ENCODE measurements around the gene CABP4.

CABP4 gene

DNA sequence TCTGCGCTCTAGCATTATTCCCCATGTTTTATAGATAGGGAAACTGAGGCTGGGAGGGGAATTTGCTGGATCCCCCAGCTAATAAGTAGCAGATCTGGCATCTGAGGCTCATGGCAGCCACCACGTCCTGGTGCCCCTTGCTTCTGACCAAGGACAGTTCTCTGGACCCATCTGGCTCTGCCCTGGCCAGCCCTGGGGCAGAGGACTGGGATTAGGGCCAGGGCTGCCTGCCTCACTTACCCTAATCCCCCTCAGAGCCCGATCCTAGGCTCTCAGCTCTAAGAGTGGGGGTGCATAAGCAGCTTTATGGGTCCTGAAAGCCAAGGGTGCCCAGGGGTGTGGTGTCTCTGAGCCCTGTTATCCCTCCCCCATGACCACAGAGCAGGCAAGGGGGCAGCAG, at the start of gene CABP4:
TSS of gene CABP4 (plus strand) at position 301 of the 400 bp plus-strand sequence. CDS start at position 371, 70 bp downstream.
- no peak for DNase-seq (ENCODE audit: low read depth)

DNA sequence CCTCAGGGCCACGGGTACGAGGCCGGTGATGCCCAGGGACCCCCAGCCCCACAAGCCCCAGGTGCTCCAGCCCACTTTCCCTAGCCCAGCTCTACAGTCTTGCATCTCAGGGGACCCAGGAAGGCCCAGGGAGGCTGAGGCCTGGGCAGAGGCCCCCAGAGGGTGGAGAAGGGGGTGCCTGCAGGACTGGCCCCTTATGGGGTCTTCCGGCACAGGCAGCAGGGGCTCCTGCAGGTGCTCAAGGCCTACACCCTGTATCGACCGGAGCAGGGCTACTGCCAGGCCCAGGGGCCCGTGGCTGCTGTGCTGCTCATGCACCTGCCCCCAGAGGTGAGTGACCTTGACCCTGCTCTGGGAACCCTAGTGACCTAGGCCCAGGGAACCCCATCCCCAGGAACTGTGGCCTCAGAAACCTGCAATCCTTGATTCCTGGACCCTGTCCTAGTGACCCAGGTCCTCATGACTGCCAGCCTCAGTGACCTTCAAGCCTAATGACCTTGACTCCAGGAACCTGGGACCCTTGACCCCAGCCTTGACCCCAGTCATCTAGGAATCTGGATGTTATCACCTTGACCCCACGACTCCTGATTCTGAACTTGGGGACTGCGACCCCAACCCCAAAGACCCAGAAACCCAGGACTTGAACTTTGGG, 49.3 kb upstream of the CABP4 start:
- DNase-seq (ENCODE audit: low read depth), result no peak

DNA sequence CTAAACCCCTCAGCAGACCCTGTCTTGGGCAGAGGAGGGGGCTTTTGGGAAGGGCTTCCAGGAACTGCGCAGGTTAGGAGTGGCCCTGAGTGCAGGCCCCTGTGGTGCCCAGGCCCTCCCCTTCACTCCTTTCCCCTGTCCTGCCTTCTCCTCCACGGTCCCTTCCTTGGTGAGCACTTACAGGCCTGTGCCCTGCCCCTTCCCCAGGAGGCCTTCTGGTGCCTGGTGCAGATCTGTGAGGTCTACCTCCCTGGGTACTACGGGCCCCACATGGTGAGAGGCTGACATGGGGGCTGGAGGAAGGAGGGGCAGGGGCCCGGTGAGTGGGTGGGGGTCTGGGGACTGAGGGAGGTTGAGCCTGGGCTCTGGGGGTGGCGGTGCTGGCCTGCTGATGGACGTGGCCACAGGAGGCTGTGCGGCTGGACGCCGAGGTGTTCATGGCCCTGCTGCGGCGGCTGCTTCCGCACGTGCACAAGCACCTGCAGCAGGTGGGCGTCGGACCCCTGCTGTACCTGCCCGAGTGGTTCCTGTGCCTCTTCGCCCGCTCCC, 48.7 kb upstream of the CABP4 start:
- DNase-seq (ENCODE audit: low read depth), result no peak

DNA sequence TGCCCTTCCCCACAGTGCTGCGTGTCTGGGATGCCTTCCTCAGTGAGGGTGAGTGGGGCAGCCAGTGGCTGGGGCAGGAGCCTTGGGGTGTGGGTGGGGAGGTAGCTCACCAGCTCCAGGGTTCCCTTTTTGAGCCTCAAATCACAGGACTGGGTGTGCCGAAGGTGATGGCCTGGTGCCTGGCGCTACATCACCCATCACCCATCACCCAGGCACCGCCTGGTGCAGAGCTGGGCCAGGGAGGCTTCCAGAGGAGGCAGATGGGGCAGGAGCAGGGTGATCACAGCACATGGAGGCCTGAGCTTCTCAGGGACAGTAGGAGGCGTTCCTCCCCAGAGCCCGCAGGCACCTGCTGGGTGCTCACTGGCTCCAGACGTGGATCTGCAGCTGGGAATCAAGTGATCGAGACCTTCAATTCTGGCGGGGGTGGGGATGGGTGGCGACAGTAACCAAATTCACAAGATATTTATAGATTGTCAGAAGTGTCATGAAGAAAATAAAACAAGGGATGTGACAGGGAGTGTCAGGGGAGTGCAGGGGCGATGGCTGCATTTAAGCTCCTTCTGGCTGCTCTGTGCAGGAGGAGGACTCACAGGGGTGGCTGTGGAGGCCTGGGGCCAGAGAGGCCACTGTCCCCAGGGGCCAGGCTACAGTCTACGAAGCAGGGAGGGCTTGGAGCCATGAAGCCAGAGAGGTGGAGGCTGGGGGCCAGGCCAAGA, 48.0 kb upstream of the CABP4 start:
- no peak for DNase-seq (ENCODE audit: low read depth)

DNA sequence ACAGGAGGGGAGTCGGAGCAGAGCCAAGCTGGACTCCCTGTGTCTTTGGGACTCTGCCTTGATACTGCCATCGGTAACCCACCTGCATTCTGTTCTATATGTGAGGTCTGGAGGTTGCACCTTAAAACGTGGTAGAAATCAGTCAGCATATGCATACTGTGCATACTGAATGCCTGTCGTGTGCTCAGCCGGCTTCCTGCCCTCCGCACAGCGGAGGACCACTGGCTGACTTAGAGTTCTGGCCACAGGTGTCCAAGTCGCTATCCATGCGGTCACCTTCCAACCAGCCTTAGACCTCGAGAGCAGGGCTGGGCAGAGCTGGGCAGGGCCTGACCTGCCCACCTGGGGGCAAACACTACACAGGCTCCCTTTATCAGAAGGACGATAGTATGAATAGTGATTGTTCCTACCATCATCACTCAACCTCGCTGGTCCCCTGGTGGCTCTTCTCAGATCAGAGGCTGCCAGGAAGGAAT, 47.4 kb upstream of the CABP4 start:
- DNase-seq (ENCODE audit: low read depth), result no peak

DNA sequence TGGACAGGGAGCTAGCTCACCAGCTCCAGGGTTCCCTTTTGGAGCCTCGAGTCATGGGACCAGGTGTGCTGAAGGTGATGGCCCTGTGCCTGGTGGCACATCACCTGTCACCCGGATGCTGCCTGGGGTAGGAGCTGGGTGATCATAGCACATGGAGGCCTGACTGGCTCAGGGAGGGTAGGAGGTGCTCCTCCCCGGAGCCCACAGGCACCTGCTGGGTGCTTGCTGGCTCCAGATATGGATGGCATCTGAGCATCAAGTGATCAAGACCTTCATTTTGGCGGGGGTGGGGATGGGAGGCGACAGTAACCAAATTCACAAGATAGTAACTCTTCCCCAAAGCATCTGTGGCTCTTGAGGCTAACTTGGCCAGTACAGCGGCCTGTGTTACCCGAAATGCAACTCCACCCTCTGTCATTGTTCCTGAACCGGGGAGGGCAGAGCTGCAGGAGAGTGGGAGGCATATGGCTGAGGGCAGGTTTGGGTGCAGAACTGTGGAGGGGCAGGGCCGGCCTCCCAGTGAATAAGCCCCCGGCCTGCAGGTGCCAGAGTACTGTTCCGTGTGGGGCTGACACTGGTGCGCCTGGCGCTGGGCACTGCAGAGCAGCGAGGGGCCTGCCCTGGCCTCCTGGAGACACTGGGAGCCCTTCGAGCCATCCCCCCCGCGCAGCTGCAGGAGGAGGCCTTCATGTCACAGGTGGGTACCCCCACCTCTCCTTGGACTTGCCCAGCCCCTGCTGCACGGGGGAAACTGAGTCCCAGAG, 46.5 kb upstream of the CABP4 start:
- no peak for DNase-seq (ENCODE audit: low read depth)

DNA sequence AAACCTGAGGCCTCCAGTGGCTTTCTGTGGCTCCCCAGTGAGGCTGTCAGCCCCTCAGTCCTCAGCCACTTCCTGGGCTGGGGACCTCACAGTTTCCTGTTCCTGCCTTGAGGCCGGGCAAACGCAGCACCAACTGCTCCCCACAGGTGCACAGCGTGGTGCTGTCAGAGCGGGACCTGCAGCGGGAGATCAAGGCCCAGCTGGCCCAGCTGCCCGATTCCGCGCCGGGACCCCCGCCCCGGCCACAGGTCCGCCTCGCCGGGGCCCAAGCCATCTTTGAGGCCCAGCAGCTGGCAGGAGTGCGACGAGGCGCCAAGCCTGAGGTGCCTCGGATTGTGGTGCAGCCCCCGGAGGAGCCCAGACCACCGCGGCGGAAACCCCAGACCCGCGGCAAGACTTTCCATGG, 45.9 kb upstream of the CABP4 start:
- no peak for DNase-seq (ENCODE audit: low read depth)

DNA sequence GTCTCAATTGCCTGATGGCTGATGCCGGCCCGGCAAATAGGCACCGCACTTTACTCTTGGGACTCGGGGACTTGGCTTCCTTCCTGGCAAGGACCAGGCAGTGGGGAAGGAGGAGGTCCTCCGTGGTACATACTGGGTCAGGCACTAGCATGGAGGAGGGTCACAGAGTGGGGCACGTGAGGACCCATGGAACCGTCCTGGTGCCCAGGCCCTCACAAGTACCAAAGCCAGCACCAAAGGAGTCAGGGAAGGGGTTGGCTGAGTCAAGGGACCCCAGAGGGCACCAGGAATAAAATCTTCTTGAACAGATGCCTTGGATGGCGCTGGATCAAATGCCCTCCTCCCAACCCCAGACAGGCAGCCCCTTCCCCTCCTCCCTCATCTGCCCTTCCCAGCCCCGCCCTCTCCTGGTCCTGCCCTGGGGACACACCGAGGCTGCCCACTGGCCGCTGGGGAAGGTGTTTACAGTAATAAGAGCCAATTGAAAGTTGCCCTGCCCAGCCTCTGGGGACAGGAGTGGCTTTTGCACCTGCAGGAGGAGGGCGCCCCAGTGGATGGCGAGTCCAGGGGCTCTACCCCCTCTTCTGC, 45.3 kb upstream of the CABP4 start:
- no peak for DNase-seq (ENCODE audit: low read depth)

DNA sequence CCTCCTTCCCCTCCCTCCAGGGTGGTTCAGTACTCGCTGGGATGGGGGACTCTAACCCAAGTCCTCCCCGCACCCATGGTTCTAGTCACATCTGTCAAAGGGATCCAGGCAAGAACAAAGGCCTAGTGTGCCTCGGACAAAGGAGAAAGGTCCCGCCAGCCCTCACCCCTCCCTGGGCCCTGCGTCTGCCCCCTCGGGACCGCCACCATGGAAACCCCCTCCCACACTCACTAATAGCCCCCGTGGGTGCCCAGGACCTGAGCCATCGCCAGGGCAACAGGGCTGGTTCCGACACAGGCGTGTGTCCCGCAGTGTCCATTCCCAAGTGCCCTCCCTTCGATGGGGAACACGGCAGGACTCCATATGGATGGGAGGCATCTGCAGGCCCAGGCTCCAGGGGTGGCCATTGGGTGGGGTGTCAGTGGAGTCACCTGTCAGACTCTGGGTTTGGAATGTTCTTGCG, 44.8 kb upstream of the CABP4 start:
- DNase-seq (ENCODE audit: low read depth), result no peak

DNA sequence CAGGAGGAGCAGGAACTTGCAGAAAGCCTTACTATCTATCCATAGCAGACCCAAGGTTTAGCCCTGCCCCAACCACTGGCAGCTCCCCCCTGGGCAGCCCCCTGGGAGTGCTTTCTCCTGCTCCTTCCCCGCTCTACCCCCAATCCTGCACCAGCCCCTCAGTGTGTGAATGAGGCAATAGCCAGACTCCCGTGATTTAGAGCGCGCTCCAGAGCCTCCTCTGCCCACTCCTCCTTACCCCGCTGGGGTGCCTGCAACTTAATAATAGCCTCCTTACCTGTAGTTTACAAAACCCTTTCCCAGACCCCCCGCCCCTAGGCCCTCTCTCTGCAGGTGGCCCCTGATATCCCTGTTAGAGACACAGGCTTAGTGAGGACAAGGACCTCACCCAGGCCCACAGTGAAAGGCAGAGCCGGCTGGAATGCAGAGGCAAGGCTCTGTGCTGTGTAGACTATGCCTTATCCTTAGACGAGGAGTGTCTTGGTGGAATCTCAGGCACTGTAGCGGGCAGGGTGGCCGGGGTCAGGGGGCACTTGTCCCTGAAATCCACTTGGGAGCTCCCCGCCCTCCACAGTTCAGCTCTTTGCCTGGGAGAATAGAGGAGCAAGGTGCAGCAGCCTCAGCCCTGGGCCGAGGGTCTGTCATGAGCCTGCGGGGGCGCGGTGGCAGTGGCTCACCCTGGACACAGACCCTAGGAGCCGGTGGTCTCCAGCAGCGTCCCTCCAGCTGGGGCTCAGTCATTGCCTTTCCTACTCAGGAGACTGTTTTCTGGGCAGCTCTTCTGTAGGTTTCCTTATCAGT, 44.0 kb upstream of the CABP4 start:
- no peak for DNase-seq (ENCODE audit: low read depth)

DNA sequence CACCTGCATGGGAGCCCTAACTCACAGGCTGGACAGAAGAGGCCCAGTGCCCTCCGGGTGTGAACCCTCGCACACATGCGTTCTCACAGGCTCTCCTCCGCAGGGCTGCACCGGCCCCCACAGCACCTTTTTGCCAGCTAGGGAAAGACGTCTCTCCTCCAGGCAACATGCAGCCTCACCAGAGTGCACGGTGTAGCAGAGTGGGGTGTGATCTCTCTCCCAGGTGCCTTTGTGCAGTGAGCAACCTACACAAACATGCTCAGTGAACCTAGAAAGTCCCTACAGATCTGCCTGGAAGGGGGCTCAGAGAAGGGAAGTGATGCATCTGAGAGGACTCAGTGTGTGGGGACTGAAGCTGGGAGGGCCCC, 43.4 kb upstream of the CABP4 start:
- DNase-seq (ENCODE audit: low read depth), result no peak

DNA sequence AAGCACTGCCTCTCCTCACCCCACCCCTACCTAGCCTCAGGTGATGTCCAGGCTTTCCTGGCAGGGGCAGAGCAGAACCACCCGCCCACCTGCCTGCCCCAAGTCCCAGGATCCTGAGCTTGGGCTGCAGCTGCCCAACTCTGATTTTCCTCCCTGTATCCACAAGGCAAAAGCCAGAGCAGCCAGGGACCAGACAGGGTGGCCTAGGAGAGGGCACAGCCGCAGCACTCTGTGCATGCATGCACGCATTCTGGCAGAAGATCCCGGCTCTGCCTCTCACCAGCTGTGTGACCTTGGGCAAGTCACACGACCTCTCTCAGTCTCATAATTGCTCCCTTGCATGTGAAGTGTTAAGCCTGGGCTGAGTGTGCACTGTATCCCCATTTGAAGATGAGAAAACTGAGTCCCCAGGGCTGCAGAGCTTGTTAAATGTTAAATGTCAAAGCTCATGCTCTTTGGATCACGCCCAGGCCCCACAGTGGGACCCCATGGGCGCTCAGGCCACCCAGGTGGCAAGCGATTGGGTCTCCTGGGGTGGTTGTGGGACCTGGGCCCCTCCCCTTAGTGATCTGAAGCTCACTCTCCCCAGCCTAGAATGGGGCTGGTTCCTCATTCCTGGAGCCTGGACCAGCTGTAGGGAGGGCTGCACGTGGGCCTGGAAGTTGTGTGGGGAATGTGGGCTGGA, 42.5 kb upstream of the CABP4 start:
- DNase-seq (ENCODE audit: low read depth), result no peak

DNA sequence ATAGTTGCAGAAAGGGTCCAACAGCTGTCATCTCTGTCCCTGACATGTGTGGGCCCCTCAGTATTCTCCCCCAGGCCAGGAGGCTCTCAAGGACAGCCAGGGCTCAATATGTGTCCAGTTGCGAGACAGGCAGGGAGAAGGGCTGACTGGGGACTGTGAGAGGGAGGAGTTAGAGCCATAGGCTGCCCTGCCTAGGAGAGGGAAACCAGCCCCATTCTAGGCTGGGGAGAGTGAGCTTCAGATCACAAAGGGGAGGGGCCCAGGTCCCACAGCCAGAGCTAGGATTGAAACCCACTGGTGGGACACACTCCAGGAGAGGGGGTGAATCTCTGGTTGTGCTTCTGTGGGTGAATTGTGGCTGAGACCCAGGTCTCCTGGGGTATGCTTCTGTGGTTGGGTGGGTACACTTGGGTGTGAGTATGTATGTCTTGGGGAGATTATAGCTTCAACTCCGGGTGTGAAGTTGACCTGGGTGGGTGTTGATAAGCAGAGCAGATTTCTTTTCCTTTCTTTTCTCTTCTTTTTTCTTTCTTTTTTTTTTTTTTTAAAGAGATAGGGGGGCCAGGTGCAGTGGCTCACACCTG, 41.8 kb upstream of the CABP4 start:
- no peak for DNase-seq (ENCODE audit: low read depth)

DNA sequence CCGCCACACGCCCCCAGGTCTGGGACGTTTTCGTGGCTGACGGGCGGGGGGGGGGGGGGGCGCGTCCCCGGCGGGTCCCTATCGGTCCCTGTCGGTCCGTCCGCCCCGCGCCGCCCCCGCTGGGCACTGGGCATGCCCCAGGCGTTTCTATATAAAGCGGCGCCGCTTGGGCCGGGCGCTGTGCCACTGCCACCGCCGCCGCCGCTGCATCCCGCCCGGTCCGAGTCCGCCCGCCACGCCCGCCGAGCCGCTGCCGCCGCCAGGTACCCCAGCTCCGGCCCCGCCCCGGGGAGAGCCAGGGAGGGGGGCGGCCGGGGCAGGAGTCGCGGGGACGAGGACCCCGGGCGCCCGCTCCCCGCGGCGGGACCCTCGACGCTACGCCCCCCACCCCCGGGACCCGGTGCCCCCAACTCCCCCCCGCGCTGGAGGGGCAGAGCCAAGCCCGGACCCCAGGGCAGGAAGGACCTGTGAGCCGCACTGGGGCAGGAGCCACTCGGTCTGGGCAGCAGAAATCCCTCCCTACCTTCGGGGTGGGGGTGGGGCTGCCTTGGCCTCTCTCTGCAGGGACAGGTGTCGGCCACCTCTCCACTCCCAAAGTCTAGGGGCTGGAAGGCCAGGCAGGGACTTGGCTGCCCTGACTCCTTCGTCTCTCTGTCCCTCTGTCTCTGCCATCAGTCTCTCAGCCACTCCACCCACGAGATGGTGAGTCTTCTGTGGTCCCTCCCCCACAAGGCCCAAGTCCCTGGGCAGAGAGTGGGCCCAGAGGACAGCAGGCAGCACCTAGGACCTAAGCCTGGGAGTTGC, 39.5 kb upstream of the CABP4 start, which contains the start of gene CARNS1:
TSS of gene CARNS1 (plus strand) at position 178 of the 804 bp plus-strand sequence. CDS start at position 700, 522 bp downstream.
- DNase-seq (ENCODE audit: low read depth), result no peak

DNA sequence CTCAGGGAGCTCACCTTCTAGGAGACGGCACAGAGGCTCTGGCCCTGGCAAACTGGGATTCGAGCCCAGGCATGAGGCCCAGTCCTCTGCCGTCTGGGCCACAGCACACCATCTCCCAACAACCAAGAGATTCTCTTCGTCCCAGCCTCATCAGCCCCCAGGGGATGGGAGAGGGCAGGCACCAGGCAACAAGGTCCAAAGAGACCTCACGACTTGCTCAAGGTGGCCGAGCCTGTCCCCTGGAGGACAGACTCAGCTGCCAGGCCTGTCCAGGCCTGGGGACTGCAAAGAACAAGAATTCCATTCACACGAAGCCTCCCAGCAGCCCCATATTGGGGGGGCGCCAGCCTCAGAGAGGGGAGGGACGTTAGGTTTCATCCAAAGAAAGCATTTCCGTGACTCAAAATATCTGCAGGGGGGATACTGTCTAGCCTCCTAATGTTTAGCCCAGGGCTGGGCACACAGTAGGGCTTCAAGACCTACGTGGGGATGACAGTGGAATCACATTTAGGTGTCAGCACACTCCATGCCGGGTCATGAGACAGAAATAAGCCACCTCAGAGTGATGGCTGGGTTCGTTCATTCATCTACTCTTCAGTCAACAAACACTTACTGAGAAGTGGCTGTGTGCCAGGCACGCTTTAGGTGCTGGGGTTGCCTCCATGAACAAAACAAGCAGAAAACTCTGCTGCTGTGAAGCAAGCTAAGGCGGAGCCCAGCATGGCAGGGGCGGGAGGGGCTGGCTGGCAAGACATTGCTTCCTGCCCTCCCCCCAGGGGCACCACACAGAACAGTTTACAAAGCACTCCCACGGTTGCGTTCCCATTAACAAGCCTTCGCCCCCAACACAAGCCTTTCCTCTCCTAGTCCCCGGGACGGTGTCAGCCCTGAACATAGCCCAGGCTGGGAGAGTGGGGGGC, 38.5 kb upstream of the CABP4 start:
- DNase-seq (ENCODE audit: low read depth), result no peak

DNA sequence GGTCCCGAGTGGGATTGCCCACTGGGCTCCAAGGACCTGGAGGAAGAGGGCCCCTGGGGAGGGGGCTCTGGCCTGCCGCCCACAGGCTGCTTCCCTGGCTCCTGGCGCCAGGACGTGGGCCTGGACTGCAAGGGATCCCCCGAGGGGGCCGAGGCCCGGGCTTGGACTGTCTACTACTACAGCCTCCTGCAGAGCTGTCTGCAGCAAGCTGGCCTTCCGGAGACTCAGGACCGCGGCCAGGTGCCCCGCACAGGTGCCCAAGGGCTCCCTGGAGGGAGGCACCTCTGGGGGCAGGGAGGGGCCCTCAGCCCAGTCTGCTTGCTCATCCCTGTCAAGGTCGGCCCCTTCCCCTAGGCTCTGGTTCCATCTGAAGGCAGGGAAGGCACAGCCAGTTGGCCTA, 37.7 kb upstream of the CABP4 start:
- no peak for DNase-seq (ENCODE audit: low read depth)

DNA sequence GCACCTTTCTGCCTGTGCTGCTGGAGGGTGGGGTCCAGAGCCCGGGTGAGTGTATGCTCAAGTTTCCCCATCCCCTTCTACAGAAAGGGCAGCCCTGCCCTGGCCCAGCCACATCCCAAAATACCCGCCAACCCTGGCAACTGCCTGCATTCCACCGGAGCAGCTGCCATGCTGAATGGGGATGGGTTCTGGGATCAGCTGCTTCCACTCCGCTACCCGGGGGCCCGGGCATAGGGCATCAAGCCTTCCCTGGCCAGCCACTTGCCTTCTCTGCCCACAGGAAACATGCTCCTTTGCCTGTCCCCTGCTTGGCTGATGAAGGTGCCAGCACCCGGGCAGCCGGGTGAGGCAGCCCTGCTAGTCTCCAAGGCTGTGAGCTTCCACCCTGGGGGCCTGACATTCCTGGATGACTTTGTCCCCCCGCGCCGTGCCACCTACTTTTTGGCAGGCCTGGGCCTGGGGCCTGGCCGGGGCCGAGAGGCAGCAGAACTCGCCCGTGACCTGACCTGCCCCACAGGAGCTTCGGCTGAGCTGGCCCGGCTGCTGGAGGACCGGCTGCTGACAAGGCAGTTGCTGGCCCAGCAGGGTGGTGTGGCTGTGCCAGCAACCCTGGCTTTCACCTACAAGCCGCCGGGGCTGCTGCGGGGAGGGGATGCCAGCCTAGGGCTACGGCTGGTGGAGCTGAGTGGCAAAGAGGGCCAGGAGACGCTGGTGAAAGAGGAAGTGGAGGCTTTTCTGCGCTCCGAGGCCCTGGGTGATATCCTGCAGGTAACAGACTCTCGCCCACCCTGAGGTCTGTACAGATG, 36.5 kb upstream of the CABP4 start:
- no peak for DNase-seq (ENCODE audit: low read depth)
